Body of pancreas (tissue), 4 donors: ENCODE data around the gene SKOR1.

ENCODE experiments used
- CTCF ChIP-seq, 7 experiments: fragments of 450-650 bp in 4 of 7; fragments of 200-600 bp in 3 of 7; sonication (generic) in 3 of 7; IDR thresholded peaks; one replicate each; pipeline ENCODE4 v1.5.1; 2016 to 2019; ENCODE audit warnings: antibody characterized with exemption in 7 of 7
- POLR2A ChIP-seq, 3 donors: fragments of 450-650 bp; IDR thresholded peaks; one replicate each; pipeline ENCODE4 v1.6.1; 2016; ENCODE audit warnings: antibody characterized with exemption in 3 of 3, mild to moderate bottlenecking in 2 of 3

DNA sequence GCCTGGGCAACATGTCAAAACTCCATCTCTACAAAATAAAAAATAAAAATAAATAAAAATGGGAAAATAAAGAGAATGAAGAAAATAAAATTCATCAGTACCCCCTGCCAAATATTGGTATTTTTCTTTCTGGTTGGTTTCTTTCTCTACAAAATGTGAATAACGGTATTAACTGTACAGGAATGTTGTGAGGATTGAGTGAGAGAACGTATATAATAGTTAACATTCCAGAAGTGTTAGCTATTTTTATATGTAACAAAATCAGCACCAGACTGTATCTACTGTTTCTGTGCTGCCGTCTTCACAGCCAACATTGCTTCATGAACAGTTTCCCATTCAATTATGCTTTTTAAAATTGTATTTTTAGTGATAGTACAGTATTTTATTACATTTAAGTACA lies 40.0 kb downstream of the SKOR1 start:
- TF ChIP-seq CTCF (IDR thresholded peaks at IDR 0.05) (no peak), POLR2A (IDR thresholded peaks at IDR 0.05) (no peak)
